OCI-LY3 (cell line): ENCODE data around the gene IL18.

ENCODE experiments used
- H2AFZ ChIP-seq: fragments of 200-600, 300-600 bp; shearing (Covaris generic); 2 replicates; pipeline ENCODE4 v1.6.0; 2014; ENCODE audit warnings: antibody characterized with exemption, low read depth, low read length
- H3K27ac ChIP-seq: fragments of 200-600, 300-600 bp; sonication (generic); 2 replicates; pipeline ENCODE4 v1.5.1; 2014; ENCODE audit warnings: mild to moderate bottlenecking, low read length, moderate library complexity, mixed read lengths
- H3K27me3 ChIP-seq: fragments of 200-600, 300-600 bp; sonication (generic); 2 replicates; pipeline ENCODE4 v1.6.1; 2014; ENCODE audit warnings: low read depth, low read length, mixed read lengths
- H3K36me3 ChIP-seq: fragments of 200-600, 300-600 bp; sonication (generic); replicated peaks from 2 replicates; pipeline ENCODE3; 2014; ENCODE audit warnings: low read depth, low read length, mixed read lengths
- H3K4me1 ChIP-seq: fragments of 300-600, 200-600 bp; sonication (generic); 2 replicates; pipeline ENCODE4 v1.6.1; 2014; ENCODE audit warnings: low read length, mixed read lengths
- H3K4me2 ChIP-seq: fragments of 200-600, 300-600 bp; sonication (generic); 2 replicates; pipeline ENCODE4 v1.6.1; 2014; ENCODE audit warnings: low read length, mixed read lengths
- H3K4me3 ChIP-seq: fragments of 300-600, 200-600 bp; sonication (generic); 2 replicates; pipeline ENCODE4 v1.5.1; 2014; ENCODE audit warnings: antibody characterized with exemption, mild to moderate bottlenecking, low read length, moderate library complexity
- H3K79me2 ChIP-seq: fragments of 300-600, 200-600 bp; shearing (Covaris generic); 2 replicates; pipeline ENCODE4 v1.6.1; 2014; ENCODE audit warnings: mild to moderate bottlenecking, low read length, mixed read lengths
- H3K9ac ChIP-seq: fragments of 300-600, 200-600 bp; shearing (Covaris generic); 2 replicates; pipeline ENCODE4 v1.6.0; 2014; ENCODE audit warnings: mild to moderate bottlenecking, low read length, moderate library complexity
- H3K9me3 ChIP-seq: fragments of 200-600, 300-600 bp; shearing (Covaris generic); 2 replicates; pipeline ENCODE4 v1.6.1; 2014; ENCODE audit warnings: low read length, mixed read lengths; ENCODE audit not compliant: insufficient read depth
- H4K20me1 ChIP-seq: fragments of 200-600, 300-600 bp; sonication (generic); 2 replicates; pipeline ENCODE4 v1.6.1; 2016; ENCODE audit warnings: low read length, mixed read lengths; ENCODE audit not compliant: insufficient read depth
- CTCF ChIP-seq: fragments of 200-600, 300-600 bp; sonication (generic); IDR thresholded peaks from 2 replicates; pipeline ENCODE4 v1.5.1; 2014; ENCODE audit warnings: antibody characterized with exemption, low read length, low read depth
- EZH2phosphoT487 ChIP-seq: fragments of 200-600 bp; shearing (Covaris generic); IDR thresholded peaks from 2 replicates; pipeline ENCODE4 v1.6.1; 2018; ENCODE audit warnings: antibody characterized with exemption, mixed run types, low read depth

Gene IL18

DNA sequence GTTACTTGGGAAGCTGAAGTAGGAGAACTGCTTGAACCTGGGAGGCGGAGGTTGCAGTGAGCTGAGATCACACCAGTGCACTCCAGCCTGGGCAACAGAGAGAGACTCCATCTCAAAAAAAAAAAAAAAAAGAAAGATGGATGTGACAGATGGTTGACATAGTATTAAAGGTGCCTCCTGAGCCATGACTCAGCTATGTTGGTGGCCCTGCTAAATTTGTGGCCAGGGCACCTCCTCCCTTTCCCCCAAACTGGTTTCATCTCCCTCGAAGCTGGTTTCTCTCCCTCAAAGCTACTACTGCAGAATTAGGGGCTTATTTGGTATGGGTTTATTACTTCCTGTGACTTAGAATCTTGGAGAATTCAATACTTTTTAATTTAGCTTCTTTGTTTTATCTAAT is 45.7 kb downstream of the IL18 start:
- no peak for TF ChIP-seq CTCF
- TF ChIP-seq EZH2phosphoT487 = no peak
- no peak overlapping the region for H3K4me3 ChIP-seq
- no peak overlapping the region for H3K27ac ChIP-seq
- no peak overlapping the region for H2AFZ ChIP-seq
- no peak overlapping the region for H3K4me2 ChIP-seq
- no peaks in the 10 kb centered on the region for H3K9me3 ChIP-seq
- H3K36me3 ChIP-seq = no peaks in the 10 kb centered on the region
- no peaks in the 10 kb centered on the region for H3K27me3 ChIP-seq
- H3K79me2 ChIP-seq = no peaks in the 10 kb centered on the region
- no peak overlapping the region for H3K9ac ChIP-seq
- peaks cover 18% of the 10 kb centered on the region for H3K4me1 ChIP-seq
- H4K20me1 ChIP-seq = no peaks in the 10 kb centered on the region

GRCh38 chr11:112115386-112115785 is 48.5 kb downstream of the IL18 start:
- Histone ChIP-seq H3K27me3 (no peaks in the 10 kb centered on the region), H3K9me3 (no peaks in the 10 kb centered on the region)
- TF ChIP-seq EZH2phosphoT487 = no peak
- TF ChIP-seq CTCF = no peak

DNA sequence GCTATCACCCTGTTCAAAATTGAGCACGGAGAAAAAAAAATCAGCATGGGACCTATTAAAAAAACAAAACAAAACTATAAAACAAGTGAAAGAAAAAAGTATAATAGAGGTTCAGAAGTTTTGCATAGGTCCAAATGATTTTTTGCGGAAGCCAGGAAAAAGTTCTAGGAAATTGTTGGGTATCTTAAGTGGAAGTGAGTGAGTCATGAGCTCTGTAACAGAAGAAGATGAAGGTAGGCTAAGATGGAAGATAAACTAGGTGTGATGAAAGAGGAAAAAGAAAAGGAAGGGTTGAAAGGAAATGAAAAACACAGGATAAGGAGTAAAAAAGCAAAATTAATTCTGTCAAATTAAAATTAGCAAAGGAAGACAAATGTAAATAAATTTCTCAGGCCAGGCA is 49.4 kb downstream of the IL18 start:
- no peaks in the 10 kb centered on the region for H3K27me3 ChIP-seq
- no peaks in the 10 kb centered on the region for H4K20me1 ChIP-seq
- H2AFZ ChIP-seq = no peak overlapping the region
- H3K4me1 ChIP-seq = peaks cover 5% of the 10 kb centered on the region; the same call in 1 of the 2 replicates
- H3K27ac ChIP-seq = no peak overlapping the region
- no peak overlapping the region for H3K4me2 ChIP-seq
- no peaks in the 10 kb centered on the region for H3K79me2 ChIP-seq
- no peak overlapping the region for H3K4me3 ChIP-seq
- no peaks in the 10 kb centered on the region for H3K36me3 ChIP-seq
- TF ChIP-seq EZH2phosphoT487 = no peak
- no peak for TF ChIP-seq CTCF
- H3K9ac ChIP-seq = no peak overlapping the region
- no peaks in the 10 kb centered on the region for H3K9me3 ChIP-seq

More at GRCh38 chr11:112115386-112115785, 48.5 kb downstream of the IL18 start:
- Histone ChIP-seq H3K4me2 (no peak overlapping the region), H4K20me1 (no peaks in the 10 kb centered on the region), H3K27ac (no peak overlapping the region), H3K79me2 (no peaks in the 10 kb centered on the region), H3K4me3 (no peak overlapping the region), H3K36me3 (no peaks in the 10 kb centered on the region), H2AFZ (no peak overlapping the region), H3K9ac (no peak overlapping the region), H3K4me1 (peaks cover 10% of the 10 kb centered on the region)

DNA sequence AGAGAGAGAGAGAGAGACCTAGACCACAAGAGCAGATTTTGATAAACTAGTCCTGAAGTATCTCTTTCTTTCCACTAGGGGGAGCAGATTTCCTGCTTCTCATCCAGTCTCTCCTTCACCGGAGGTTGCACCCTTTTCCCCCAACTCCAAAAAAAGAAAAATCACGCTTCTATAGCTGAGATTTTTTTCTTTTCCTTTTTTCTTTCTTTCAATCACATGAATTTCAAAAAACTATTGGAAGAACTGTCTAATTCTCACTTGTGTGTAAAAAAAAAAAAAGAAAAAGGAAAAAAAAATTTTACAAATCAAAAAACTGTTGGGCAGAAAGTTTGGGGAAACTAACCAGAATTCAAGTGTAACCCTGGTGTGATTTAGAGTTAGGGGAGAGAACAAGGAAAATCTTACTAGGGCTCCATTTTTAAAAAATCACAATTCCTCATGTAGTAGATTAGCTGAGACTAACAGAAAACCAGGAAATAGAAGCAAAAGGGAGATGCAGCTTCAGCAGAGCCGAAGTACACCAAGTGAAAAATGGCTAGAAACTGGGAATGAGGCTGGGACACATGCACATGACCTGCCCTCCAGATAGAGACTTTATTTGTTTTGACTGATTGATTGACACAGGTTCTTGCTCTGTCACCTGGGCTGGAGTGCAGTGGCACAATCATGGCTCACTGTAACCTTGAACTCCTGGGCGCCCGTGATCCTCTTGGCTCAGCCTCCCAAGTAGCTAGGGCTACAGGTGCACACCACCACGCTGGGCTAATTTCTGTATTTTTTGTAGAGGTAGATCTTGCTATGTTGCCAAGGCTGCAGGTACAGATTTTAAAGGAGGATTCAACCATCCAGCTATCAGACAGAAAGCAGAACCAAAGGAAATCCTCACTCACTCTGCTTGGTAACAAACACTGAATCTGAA is 50.1 kb downstream of the IL18 start:
- Histone ChIP-seq H2AFZ (peak overlapping the region; percentile 37), H3K4me2 (peak overlapping the region; percentile 52), H3K9me3 (no peaks in the 10 kb centered on the region), H3K79me2 (no peaks in the 10 kb centered on the region), H3K36me3 (no peaks in the 10 kb centered on the region), H3K4me3 (no peak overlapping the region), H3K4me1 (peaks cover 5% of the 10 kb centered on the region; the same call in 1 of the 2 replicates), H3K27me3 (no peaks in the 10 kb centered on the region), H3K9ac (no peak overlapping the region), H3K27ac (no peak overlapping the region), H4K20me1 (no peaks in the 10 kb centered on the region)
- TF ChIP-seq CTCF (peak; percentile 61), EZH2phosphoT487 (no peak)
